ENCODE measurements around the gene CSNK2A1.
"Not testable (repeated sequence)": the region's sequence is repeated elsewhere in the genome, so short reads cannot be mapped to it uniquely, and the experiment has no call there.

The CSNK2A1 gene

DNA sequence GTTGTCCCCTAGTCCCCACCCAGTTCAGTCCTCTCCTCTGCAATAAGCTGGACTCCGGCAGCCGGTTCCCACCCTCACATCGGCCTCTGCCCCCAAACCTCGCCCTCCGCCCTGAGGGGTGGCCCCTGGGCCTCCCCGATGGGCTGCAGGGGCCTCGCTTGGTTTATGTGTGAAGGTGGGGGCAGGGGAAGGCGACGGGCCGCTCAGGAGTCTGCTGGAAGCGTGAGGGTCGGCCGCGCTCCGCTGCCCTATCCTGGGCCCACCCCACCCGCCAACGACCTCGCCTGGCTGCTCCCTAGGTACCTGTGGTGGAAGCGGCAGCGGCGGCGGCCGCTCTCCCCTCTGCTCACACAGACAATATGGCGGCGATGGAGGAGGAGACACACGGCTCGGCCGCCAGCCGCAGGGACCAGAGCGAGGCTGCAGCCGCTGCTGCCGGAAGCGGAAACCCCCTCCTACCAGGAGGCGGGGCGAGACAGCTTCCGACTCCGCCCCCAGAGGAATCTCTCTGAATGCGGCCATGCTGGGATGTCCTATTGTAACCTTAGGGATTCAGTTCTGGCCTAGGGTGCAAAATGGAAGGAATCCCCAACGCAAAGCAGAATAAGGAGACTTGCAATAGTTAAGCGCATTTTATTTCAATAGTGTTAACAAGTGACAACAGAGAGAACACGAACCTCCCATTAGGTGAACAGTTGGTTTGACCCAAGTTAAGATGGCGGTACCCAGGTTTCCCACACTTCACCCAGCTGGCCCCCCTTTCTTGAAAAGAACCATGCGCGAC lies at the start of gene CSNK2A1:
TSS of gene CSNK2A1 (minus strand) at position 422 of the 784 bp plus-strand sequence. CDS start 35,239 bp downstream, outside the sequence.
- peak; percentile 97 for DNase-seq

DNA sequence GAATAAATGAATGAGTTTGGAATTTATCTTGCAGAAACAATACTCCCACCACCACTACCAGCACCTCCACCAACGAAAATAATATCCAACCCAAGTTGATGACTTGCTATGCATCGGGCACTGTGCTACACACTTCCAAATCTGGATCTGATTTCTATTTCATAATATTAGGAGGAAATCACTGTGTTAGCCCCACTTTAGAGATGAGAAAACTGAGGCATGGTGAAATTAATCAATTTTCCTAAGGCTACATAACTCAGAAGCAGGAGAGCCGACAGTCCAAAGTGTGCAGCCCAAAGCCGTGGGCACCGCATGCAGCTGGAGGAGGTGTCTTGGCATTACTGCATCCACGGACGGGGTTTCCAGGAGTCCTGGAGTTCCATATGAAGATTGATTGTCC lies 48.9 kb upstream of the CSNK2A1 start:
- no peak for DNase-seq

DNA sequence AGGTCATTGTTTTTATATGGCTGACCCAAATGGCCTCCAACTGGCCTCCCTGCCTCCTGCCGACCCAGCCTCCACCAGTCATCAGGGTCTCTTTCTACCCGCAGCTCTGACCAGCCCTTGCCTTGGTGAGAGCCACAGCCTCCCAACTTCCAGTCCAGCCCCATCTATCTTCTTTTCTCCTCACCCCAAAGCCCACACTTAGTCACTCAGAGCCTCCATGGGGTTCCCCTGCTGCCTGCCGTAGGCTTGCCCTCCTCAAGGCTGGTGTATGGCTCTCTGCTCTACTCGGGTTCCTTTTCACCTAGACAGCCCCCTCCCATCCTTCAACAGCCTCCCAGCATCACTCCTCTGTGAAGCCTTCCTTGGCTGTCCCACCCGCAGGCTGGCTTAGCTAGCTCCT lies 48.4 kb upstream of the CSNK2A1 start:
- no peak for DNase-seq

DNA sequence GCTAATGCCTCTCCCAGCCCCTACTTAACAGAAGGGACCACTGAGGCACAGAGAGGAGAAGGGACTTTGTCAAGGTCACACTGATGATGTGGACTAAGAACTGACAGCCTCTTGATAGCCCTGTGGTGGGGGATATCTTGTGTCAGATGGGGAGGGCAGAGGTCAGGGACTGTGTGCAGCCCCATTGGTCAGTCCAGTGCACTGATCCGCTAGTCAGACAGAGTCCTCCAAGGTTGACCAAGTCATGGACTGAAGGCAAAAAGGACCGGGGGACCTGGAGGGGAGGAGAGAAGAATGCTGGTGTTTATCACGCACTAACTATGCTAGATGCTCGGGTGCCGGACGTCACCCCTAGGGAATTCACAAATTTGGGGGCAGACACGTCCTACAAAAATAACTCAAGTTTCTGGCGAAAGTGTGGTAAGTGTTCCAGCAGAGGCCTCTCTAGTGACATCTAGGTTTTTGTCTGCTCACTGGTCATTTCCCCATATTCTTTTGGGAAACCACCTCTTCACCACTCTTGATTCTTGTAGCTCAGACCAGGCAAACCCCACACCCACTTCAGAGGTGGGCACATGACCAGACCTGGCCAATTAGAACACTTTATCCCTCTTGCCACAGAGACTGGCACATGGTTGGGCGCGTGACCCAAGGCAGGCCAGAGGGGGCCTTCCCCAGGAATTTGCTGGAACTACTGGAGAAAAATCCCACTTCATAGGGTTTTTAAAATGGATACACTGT lies 45.5 kb upstream of the CSNK2A1 start:
- no peak for DNase-seq

DNA sequence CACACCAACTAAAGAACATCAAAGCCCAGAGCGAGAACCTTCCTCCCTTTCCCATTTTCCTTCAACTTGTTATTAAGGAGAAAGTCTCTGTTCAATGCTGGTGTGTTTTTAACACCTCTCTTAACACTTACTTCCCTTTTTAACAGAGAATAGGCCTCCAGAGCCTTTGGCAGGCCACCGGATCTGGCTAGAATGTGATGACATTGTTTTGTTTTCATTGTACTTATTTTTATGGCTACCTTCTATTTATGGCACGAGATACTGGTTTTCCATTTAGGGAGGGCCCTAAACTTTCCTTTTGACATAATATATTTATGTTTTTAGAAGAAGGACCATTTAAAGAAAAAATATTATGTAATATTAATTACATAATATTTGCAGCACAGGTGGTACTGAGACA lies 44.9 kb upstream of the CSNK2A1 start:
- DNase-seq = no peak

DNA sequence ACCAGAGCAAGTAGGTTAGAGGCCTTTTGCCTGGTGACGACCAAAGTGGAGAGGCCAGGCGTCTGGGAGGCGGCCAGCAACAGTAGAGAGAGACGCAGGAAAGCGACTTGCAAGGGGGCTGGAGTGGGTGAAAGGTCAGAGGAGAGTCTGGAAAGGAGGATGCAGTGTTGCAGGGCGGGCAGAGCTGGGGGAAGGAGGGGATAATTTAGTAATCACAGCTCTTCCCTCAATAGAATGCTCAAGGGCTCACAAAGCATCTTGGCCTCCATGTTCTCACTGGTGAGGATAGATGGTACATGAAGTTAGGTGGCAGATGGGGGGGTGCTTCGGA lies 41.3 kb upstream of the CSNK2A1 start:
- DNase-seq = no peak

DNA sequence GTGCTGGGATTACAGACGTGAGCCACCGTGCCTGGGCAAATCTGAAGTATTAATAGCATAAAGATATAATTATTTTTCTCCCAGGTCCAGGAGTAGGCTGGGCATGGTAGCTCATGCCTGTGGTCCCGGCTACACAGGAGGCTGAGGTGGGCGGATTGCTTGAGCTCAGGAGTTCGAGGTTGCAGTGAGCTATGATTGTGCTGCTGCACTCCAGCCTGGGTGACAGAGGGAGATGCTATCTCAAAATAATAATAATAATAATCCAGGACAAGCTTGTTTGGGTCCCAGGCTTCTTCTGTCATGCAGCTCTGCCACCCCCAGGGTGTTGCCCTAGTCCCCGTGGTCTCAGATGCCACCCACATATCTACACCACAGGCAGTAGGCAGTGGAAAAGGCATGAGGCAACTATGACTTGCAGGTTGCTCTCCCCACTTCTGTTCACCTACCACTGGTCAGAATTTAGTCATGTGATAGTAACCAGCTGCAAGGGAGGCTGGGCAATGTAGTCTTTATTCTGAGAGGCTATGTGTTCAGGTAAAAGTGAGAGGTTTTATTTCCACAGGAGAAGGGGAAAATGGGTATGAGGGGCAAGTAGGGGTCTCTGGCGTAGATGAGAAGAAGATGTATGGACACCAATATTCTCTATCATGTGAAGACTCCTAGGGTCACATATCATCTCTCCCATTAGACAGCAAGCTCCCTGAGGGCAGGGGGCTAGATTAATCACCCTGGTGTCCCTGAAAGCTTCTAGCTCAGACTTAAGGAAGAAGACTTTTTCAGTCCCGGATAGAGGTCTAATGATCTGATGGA lies 40.8 kb upstream of the CSNK2A1 start:
- peak; percentile 33 for DNase-seq

DNA sequence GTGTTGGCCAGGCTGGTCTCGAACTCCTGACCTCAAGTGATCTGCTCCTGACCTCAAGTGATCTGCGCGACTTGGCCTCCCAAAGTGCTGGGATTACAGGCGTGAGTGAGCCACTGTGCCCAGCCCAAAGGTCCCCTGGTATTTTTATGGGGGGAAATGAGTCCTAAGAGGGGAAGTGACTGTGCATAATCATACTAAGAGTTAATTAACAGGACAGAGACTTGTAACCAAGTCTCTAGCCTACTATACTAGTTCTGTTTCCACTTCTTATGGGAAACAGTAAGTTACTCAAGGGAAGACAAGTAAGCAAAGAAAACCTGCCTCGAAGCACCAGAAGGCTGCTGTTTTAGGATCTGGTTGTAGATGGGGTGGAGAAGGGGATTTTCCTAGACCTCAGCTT lies 38.6 kb upstream of the CSNK2A1 start:
- no peak for DNase-seq

DNA sequence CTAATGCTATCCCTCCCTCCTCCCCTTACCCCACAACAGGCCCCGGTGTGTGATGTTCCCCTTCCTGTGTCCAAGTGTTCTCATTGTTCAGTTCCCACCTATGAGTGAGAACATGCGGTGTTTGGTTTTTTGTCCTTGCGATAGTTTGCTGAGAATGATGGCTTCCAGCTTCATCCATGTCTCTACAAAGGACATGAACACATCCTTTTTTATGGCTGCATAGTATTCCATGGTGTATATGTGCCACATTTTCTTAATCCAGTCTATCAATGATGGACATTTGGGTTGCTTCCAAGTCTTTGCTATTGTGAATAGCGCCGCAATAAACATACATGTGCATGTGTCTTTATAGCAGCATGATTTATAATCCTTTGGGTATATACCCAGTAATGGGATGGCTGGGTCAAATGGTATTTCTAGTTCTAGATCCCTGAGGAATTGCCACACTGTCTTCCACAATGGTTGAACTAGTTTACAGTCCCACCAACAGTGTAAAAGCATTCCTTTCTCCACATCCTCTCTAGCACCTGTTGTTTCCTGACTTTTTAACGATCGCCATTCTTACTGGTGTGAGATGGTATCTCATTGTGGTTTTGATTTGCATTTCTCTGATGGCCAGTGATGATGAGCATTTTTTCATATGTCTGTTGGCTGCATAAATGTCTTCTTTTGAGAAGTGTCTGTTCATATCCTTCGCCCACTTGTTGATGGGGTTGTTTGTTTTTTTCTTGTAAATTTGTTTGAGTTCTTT lies 35.5 kb upstream of the CSNK2A1 start:
- DNase-seq = not testable (repeated sequence)

DNA sequence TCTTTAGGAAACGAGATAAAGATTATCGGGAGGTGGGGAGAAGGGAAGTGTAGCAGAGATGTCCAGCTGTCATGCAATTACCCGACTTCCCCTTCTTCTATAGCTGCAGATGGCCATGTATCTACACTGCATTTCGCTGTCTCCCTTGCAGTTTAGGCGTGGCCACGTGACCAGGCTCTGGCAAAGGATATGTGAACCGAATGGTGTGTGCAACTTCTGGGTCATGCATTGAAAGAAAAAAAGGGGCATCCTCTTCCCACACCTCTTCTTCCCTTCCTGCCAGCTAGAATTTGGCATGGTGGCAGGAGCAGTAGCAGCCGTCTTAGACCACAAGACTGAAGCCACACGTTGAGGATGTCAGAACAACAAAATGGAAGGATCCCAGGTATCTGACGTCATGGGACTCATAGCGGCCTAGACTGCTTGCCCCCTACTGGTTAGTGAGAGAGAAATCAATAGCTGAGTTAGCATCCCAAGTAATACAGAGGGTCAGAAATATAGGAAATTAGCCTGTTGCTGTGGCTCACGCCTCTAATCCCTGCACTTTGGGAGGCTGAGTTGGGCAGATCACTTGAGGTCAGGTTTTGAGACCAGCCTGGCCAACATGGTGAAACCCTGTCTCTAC lies 33.7 kb upstream of the CSNK2A1 start:
- DNase-seq = no peak

DNA sequence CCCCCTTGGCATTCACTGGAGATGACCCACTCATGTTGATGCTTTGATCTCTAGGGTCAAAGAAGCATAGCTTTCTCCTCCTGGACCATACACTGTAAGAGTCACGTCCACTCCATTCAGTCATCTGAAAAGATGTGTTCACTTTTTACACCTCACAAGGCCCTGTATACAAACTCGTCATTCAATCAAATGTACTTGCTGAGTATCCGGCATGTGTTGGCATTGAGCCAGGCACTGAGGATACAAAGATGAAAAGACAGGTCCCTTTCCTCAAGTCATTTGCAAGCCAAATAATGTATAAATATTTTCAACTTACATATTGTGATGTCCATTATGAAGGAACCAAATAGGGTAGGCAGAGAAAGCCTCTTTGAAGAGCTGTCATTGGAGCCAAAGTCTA lies 32.6 kb upstream of the CSNK2A1 start:
- no peak for DNase-seq

DNA sequence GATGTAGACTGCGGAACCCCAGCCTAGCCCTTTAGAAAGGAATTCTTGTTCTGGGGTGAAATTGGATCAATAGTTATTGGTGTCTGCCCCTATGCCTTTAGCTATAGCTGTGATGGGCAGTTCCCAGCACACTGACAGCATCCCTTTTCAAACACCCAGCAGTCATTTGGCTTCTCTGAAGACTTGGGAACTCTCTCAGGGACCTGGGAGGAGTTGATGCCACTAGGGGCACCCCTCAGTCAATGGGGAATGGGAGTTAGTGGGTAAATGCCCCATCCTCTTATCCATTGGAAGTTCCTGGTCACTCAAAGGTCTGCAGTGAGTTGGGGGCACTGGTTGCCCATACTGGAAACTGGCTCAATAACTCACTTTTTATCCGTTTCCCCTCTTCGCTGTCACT lies 31.6 kb upstream of the CSNK2A1 start:
- no peak for DNase-seq

DNA sequence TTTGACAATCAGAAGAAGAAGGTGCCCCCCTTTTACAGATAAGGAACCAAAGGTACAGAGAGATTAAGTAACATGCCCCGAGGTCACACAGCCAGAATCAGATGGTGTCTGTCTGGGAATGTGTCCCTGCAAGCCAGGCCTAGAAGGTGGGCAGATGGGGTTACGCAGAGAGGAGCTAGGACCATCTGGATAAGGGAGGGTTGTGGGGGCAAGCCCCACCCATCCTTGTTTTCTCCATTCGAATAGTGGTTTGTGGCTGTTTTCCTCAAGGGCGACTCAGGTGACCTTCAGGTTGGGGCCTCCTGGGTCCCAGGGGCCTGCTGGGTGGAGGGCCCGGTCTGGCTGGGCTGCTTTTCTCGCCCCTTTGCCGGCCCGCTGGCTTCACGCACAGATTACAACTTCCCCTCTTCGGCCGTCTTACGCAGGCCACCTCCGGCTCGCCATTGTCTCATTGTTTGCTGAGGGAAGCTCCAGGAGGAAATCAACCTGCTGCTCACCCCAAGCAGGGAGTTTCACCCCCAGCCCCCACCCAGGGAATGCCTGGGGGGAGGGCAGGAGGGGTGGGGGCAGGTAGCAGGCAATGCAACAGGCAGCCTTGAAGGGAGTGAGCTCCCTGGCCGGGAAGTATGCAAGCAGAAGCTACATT lies 30.8 kb upstream of the CSNK2A1 start:
- no peak for DNase-seq

DNA sequence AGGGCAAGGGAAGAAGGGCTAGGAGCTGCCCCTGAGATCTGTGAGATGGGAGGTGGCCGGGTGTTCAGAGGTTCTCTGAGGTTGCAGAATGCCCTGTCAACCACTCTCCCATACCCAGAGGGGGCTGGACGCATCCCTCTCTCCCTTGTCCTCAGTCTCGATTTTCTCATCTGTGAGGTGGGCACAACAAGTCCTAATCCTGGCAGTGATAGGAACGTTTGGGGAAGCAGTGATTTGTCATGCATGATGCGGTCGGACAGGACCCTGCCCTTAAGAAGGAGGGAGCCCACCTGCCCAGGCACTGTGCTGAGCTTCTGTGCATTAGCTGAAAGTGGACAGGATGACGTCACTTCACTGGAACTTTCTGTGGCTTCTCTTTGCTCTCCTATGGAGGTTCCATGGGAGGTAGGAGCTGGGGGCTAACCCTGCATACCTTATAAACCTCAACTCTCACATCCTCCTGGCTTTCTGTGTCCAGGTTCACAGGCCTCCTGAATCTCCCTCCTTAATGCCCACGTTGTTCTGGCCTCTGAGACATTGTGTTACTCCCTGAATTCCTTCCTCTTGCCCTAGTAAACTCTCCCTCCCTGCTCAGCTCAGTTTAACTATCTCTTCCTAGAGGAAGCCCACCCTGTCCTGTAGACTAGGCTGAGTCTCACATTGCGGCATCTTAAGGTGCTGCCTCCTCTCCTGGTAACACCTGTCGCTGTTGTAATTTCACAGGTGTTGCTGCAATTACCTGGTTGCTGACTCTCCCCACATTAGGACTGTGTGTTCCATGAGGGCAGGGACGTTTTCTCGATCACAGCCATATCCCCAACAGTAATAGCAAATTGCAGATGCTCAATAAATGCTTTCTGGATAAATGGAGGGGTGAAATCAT lies 30.1 kb upstream of the CSNK2A1 start:
- DNase-seq = no peak

DNA sequence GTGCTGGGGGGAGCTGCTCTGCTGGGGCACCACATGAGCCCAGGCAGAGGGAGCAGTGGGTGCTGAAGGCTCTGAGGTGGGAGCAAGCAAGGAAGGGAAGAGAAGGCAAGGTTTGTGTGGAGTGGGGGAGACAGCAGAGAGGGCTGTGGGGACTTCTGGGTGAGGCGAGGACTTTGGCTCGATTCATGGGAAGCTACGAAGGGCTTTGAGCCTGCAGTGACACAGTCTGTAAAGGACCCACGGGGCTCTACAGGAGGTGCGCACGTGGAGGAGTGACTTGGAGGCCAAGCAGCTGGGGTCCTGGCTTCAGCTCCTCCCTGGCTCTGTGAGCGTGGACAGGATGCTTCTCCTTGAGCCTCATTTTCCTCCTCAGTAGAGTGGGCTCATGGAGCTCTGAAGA lies 29.1 kb upstream of the CSNK2A1 start:
- DNase-seq = no peak

DNA sequence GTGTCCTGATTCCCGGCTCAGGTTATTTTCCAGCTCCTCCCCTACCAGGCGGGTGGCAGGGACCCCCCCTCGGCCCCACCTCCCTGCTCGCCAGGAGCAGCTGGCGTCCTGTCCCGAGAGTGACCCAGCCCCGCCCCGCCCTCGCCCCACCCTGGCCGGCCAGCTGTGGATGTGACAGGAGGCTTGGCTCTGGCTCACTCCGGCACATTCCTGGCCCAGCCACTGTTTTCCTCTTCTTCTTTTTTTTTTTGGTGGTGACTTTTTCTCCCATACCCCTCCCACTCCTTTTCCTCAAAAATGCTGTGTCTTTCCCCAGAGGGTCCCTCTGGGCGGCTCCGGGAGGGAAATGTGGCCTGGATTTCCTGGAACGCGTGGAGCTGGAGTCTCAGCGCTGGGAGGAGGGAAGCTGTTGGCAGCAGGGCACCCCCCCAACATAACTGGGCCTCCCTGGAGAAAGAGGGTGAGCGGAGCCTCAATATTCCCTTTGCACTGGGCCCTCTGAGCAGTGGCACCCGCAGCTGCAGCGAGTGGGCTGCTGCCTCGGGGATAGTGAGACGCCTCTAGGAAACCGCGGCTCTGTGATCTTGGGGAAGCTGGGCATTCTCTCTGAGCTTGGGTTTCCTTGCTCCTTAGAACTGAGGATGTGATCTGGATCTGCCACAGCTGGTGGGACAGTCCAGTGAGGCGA lies 28.3 kb upstream of the CSNK2A1 start:
- DNase-seq = no peak

DNA sequence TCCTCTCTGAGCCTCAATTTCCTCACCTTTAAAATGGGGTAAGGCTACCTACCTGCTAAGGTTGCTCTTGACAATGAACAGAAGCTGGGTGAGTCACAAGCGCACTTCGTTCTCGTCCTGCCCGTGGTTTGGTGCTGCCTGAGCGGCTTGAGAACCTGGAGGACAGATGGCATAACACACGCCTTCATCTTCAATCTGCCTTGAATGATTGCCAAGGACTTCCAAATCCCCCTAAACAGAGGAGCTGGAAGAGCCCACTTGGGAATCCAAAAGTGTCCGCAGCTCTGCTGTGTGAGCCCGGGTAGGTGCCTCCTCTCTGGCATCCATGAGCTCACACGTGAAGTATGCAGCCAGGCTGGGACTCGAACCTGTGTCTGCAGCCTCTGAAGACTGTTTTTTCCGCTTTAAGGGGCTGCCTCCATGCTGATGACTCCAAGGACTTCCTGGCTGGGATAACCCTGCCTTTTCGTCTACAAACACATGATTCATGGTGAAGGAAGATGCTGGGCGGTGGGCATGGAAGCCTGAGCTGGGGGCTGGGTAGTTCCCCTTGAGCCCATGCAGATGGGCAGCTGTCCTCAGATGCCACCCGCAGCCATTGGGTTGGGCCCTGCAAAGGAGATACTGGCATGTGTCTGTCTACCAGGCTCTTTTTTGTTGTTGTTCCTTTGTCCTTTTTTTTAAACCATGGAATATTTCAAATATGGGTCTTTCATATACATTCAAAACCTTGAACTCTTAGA lies 25.3 kb upstream of the CSNK2A1 start:
- no peak for DNase-seq

DNA sequence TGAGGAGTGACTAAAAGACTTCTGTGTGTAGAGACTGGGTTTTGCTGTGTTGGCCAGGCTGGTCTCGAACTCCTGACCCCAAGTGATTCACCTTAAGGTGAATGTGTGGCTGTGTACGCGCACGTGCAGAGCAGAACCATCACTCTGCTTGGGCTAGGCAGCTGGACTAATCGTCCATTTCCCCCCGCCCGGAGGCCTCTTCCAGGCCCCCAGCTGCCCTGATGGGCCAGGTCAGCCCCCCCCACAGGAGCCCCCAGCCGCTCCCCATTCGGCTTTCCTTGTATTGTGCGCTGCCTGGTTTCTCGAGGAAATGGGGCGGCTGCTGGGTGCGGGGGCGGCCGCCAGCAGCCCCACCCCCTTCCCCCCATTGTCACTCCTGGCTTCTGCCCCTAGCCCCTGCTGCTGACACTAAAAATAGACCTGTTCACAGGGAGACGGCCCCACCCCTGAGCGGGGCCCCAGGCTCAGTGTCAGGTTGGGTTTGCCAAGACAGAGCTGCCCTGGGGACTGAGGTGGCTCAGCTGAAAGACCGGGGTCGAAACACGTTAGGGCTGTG lies 24.6 kb upstream of the CSNK2A1 start:
- no peak for DNase-seq

DNA sequence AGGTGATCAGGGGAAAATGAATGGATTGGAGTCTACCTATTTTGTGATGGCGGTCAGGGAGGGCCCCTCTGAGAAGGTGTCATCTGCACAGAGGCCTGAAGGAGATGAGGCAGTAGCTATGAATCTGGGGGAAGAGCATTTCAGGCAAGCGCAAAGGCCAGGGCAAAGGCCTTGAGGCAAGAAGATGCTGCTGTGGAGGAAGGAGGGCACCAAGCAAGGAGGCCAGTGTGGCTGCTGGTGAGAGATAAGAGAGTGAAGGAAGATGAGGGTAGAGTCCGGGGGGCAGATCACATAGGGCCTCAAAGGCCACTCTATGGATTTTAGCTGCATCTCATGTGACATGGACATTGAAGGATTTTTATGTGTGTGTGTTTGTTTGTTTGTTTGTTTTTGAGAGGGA lies 20.6 kb upstream of the CSNK2A1 start:
- no peak for DNase-seq

Measured in stimulated activated CD8-positive, alpha-beta memory T cell treated with anti-CD3 and anti-CD28 coated beads, Interleukin-4, amount 100 ng/mL, for 48 hours (primary cell).